H1 (cell line): ENCODE results near the gene LRP3.

Source experiments
- CTCF ChIP-seq, 3 experiments: IDR thresholded peaks; 1 replicate in 2 of 3; 2 replicates in 1 of 3; pipeline versions ENCODE4 v1.5.1 to v1.6.1; 2011; ENCODE audit warnings: low read length in 3 of 3, mild to moderate bottlenecking in 3 of 3, inconsistent platforms in 2 of 3, low read depth in 1 of 3, moderate library complexity in 1 of 3; ENCODE audit not compliant: insufficient read depth in 1 of 3; ENCODE audit errors: control extremely low read depth in 1 of 3
- EZH2 ChIP-seq: fragments of 200-600 bp; sonication (generic); IDR thresholded peaks from 2 replicates; pipeline ENCODE4 v1.7.1; 2012; ENCODE audit warnings: low read depth, mild to moderate bottlenecking, moderate library complexity, low read length, inconsistent platforms; ENCODE audit not compliant: severe bottlenecking
- MAFK ChIP-seq: IDR thresholded peaks from 2 replicates; pipeline ENCODE4 v1.6.1; 2012; ENCODE audit warnings: low read depth, mild to moderate bottlenecking, improper control_type of control experiment, low read length
- SIX5 ChIP-seq: IDR thresholded peaks from 2 replicates; pipeline ENCODE4 v1.6.1; 2011; ENCODE audit warnings: mild to moderate bottlenecking, low read depth, low read length
- SP2 ChIP-seq: IDR thresholded peaks from 2 replicates; pipeline ENCODE4 v1.6.1; 2012; ENCODE audit warnings: mild to moderate bottlenecking, low read length, inconsistent platforms

DNA sequence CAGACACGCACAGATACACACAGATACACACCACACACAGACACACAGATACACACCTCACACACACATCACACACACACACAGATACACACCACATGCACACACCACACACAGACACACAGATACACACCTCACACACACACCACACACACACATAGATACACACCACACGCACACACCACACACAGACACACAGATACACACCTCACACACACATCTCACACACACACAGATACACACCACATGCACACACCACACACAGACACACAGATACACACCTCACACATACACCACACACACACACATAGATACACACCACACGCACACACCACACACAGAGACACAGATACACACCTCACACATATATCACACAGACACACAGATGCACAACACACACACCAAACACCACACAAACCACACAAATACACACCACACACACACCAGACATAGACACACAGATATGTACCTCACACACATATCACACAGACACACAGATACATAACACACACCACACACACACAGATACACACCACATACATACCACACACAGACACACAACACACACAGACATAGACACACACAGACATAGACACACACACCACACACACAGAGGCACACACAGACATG, 55.7 kb downstream of the LRP3 start:
- TF ChIP-seq MAFK (no peak), EZH2 (no peak), SP2 (no peak), SIX5 (no peak), CTCF (IDR thresholded peaks at IDR 0.05; ENCODE audit: control extremely low read depth in 1 of 3, insufficient read depth in 1 of 3, low read depth in 1 of 3, low read length in 3 of 3) (no peak)
